ENCODE results near the gene PRKCD.

DNA sequence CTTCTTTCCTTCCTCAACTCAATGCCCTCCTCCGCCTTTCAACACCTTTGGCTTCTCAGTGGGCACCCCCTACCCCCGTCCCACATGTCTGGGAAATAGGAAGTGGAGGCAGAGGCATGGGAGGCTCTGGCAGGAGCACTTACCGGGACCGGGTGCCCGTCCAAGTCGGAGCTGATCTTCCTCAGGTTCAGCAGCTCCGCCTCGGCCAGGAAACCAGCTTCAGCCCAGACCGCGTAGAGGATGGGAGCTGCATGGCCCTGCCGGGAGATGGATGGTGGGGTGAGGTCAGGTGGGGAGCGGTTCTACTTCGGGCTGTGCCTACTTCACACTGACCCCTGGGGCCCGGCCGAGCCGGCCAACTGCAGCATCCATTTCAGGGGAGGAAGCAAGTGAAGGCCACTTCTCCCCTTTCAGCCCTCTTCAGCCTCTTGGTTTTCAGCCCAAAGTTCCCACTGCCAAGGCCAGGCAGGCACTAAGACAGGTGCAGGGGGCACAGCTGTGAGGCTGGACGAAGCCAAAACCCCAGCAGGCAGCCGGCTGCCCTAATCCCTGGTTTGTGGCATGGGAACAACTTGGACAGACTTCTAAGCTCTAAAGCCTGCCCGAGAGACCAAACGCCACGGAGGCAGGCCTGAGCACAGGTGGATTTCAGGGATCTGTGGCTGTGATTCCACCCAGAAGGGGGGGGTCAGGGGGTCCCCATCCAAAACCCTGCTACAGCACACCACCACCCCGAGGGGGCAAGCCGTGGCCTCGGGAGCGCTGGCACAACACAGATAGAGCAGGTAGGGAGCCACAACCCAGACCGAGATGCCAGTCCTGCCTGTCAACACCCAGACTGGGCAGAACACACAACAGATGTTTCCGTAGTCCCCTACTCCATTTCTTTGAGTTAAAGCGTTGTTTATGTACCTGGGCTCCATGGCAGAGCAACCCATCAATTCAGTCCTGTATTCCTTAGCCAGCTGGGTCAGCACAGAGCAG is 80.3 kb downstream of the PRKCD start:
- TF ChIP-seq RFX5 (IDR thresholded peaks at IDR 0.05; ENCODE audit: low read depth, low read length) (no peak), CTCF (conservative IDR thresholded peaks at IDR 0.05; ENCODE audit: low read depth, low read length) (no peak), RAD21 (IDR thresholded peaks at IDR 0.05; ENCODE audit: low read length) (no peak), POLR2A (IDR thresholded peaks at IDR 0.05; ENCODE audit: low read depth, low read length) (no peak), SMC3 (IDR thresholded peaks at IDR 0.05; ENCODE audit: low read depth, low read length) (no peak), MXI1 (IDR thresholded peaks at IDR 0.05; ENCODE audit: borderline replicate concordance, low read depth, low read length) (no peak), CHD1 (IDR thresholded peaks at IDR 0.05; ENCODE audit: low read depth, low read length) (no peak), CEBPB (IDR thresholded peaks at IDR 0.05; ENCODE audit: low read depth, low read length) (no peak), BHLHE40 (IDR thresholded peaks at IDR 0.05; ENCODE audit: low read depth, low read length) (no peak), RCOR1 (IDR thresholded peaks at IDR 0.05; ENCODE audit: insufficient replicate concordance, low read length) (no peak)
- TF ChIP-seq, protein P1, sequence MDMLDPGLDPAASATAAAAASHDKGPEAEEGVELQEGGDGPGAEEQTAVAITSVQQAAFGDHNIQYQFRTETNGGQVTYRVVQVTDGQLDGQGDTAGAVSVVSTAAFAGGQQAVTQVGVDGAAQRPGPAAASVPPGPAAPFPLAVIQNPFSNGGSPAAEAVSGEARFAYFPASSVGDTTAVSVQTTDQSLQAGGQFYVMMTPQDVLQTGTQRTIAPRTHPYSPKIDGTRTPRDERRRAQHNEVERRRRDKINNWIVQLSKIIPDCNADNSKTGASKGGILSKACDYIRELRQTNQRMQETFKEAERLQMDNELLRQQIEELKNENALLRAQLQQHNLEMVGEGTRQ (IDR thresholded peaks at IDR 0.05; ENCODE audit: low read depth, low read length) = no peak
- TF ChIP-seq, protein P2, sequence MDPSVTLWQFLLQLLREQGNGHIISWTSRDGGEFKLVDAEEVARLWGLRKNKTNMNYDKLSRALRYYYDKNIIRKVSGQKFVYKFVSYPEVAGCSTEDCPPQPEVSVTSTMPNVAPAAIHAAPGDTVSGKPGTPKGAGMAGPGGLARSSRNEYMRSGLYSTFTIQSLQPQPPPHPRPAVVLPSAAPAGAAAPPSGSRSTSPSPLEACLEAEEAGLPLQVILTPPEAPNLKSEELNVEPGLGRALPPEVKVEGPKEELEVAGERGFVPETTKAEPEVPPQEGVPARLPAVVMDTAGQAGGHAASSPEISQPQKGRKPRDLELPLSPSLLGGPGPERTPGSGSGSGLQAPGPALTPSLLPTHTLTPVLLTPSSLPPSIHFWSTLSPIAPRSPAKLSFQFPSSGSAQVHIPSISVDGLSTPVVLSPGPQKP (IDR thresholded peaks at IDR 0.05; ENCODE audit: borderline replicate concordance, low read depth, low read length) = no peak

Measured in IMR-90 (cell line).